NCI-H2029 treated with DMSO at 0.1 percent for 48 hours (cell line): ENCODE data around the gene WNK1.
"Not testable (repeated sequence)": the region's sequence is repeated elsewhere in the genome, so short reads cannot be mapped to it uniquely, and the experiment has no call there.

Experiments used
- DNase-seq: peaks from one replicate; lab custom pipeline; 2025; lab: John Stamatoyannopoulos, UW

WNK1 gene

GRCh38 chr12:912466-913235 is 160.3 kb downstream of the WNK1 start:
- no peak for DNase-seq

- no peak for DNase-seq
Observed at GRCh38 chr12:913919-914698, 161.7 kb downstream of the WNK1 start.

- DNase-seq = no peak
Observed at GRCh38 chr12:915090-915489, 162.7 kb downstream of the WNK1 start.

- DNase-seq = no peak
Observed at GRCh38 chr12:916240-916639, 163.9 kb downstream of the WNK1 start.

GRCh38 chr12:916712-917445 is 164.5 kb downstream of the WNK1 start:
- no peak for DNase-seq

GRCh38 chr12:920676-921075 is 168.3 kb downstream of the WNK1 start:
- DNase-seq = no peak

- DNase-seq = no peak
Observed at GRCh38 chr12:922285-922684, 169.9 kb downstream of the WNK1 start.

- no peak for DNase-seq
Observed at GRCh38 chr12:926641-927040, 174.3 kb downstream of the WNK1 start.

GRCh38 chr12:931060-931459 is 178.7 kb downstream of the WNK1 start:
- DNase-seq = no peak

GRCh38 chr12:931591-931990 is 179.2 kb downstream of the WNK1 start:
- DNase-seq = no peak

- not testable (repeated sequence) for DNase-seq
Observed at GRCh38 chr12:935891-936290, 183.5 kb downstream of the WNK1 start.

- DNase-seq = no peak
Observed at GRCh38 chr12:936377-937345, 184.3 kb downstream of the WNK1 start.

- no peak for DNase-seq
Observed at GRCh38 chr12:938810-939209, 186.4 kb downstream of the WNK1 start.

- no peak for DNase-seq
Observed at GRCh38 chr12:943051-943450, 190.7 kb downstream of the WNK1 start.

- DNase-seq = no peak
Observed at GRCh38 chr12:944211-944610, 191.8 kb downstream of the WNK1 start.

- no peak for DNase-seq
Observed at GRCh38 chr12:946212-946611, 193.8 kb downstream of the WNK1 start.

- DNase-seq = no peak
Observed at GRCh38 chr12:946631-947030, 194.3 kb downstream of the WNK1 start.

GRCh38 chr12:948238-948637 is 195.9 kb downstream of the WNK1 start:
- DNase-seq = no peak

GRCh38 chr12:949453-950191 is 197.2 kb downstream of the WNK1 start, which contains the start of gene RAD52:
Gene RAD52, minus strand, starts transcription at chr12:949694. Its CDS starts 16,636 bp downstream, at chr12:933058.
- DNase-seq = peak; percentile 97

- DNase-seq = no peak
Observed at GRCh38 chr12:951176-951575, 198.8 kb downstream of the WNK1 start.

- no peak for DNase-seq
Observed at GRCh38 chr12:953776-954175, 201.4 kb downstream of the WNK1 start.
